Measurements from ENCODE around the gene OGFOD1. TPM values are rescaled to one million over a fixed set of nuclear protein-coding genes. Genes with fewer than 3 reads are reported as not detected.

The OGFOD1 gene
- total and polyA plus RNA-seq, 9 of the 15 experiments (the other 6 are each of a cell fraction or from before 2014, with no cell fraction given), result 60.4 to 134 (median 85.8) TPM

DNA sequence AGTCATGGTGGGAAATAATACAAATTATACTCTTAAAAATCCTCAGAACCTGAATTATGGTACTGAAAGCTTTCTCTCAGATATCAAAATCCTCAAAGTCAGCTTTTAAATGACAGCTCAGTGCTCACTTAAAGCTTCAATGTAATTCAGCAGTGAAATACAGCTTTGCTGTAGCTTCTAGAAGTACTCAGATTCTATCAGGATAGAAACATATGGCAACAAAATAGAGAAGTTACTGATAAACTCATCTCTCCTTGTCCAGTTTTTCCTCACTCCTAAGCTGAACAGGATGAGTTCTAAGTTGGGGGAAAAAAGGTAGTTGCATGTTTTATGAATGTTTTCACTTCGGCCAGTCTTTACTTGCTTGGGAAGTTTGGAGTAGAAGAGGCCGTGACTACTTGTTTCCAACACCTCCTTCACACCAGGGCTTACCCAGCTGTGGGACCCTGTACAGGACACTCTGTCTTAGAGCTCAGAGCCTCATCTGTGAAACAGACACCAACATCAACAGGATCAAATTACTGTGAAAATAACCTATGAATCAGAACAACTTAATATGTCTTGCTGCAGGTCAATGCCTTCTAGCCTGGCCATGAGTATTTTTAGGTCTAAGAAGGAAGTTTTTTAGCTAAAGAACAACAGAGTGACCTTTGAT lies 30.2 kb downstream of the OGFOD1 start (continued):
- 0 out of 2 replicates have a peak, but pooled peaks have one; percentile 60 for TF ChIP-seq ZNF766 (CRISPR knock-in tag; conservative IDR thresholded peaks at IDR 0.05)
- TF ChIP-seq NEUROD1 (IDR thresholded peaks at IDR 0.05; ENCODE audit: borderline replicate concordance, low read depth, low read length, partially characterized antibody), result no peak
- 0 out of 2 replicates have a peak, but pooled peaks have one; percentile 27 for TF ChIP-seq FOSL1 (tag; conservative IDR thresholded peaks at IDR 0.05)
- no peak for TF ChIP-seq JUNB (CRISPR knock-in tag; conservative IDR thresholded peaks at IDR 0.05)
- TF ChIP-seq, protein P1, sequence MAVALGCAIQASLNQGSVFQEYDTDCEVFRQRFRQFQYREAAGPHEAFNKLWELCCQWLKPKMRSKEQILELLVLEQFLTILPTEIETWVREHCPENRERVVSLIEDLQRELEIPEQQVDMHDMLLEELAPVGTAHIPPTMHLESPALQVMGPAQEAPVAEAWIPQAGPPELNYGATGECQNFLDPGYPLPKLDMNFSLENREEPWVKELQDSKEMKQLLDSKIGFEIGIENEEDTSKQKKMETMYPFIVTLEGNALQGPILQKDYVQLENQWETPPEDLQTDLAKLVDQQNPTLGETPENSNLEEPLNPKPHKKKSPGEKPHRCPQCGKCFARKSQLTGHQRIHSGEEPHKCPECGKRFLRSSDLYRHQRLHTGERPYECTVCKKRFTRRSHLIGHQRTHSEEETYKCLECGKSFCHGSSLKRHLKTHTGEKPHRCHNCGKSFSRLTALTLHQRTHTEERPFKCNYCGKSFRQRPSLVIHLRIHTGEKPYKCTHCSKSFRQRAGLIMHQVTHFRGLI (CRISPR knock-in tag; IDR thresholded peaks at IDR 0.05), result no peak
- TF ChIP-seq CBX8 (IDR thresholded peaks at IDR 0.05; ENCODE audit: borderline replicate concordance, extremely low read depth, low read depth, low read length, poor library complexity, severe bottlenecking), result no peak
- TF ChIP-seq, protein P2, sequence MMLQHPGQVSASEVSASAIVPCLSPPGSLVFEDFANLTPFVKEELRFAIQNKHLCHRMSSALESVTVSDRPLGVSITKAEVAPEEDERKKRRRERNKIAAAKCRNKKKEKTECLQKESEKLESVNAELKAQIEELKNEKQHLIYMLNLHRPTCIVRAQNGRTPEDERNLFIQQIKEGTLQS (IDR thresholded peaks at IDR 0.05), result no peak
- TF ChIP-seq, protein P2 (CRISPR knock-in tag; conservative IDR thresholded peaks at IDR 0.05), result no peak
- peak; percentile 83 for TF ChIP-seq MEIS2 (IDR thresholded peaks at IDR 0.05; ENCODE audit: partially characterized antibody)
- TF ChIP-seq, protein P3, sequence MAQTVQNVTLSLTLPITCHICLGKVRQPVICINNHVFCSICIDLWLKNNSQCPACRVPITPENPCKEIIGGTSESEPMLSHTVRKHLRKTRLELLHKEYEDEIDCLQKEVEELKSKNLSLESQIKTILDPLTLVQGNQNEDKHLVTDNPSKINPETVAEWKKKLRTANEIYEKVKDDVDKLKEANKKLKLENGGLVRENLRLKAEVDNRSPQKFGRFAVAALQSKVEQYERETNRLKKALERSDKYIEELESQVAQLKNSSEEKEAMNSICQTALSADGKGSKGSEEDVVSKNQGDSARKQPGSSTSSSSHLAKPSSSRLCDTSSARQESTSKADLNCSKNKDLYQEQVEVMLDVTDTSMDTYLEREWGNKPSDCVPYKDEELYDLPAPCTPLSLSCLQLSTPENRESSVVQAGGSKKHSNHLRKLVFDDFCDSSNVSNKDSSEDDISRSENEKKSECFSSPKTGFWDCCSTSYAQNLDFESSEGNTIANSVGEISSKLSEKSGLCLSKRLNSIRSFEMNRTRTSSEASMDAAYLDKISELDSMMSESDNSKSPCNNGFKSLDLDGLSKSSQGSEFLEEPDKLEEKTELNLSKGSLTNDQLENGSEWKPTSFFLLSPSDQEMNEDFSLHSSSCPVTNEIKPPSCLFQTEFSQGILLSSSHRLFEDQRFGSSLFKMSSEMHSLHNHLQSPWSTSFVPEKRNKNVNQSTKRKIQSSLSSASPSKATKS (CRISPR knock-in tag; IDR thresholded peaks at IDR 0.05), result no peak
- no peak for TF ChIP-seq CREB1 (IDR thresholded peaks at IDR 0.05)
- no peak for TF ChIP-seq CREB1 (CRISPR knock-in tag; IDR thresholded peaks at IDR 0.05)
- TF ChIP-seq DMBX1 (CRISPR knock-in tag; IDR thresholded peaks at IDR 0.05; ENCODE audit: borderline replicate concordance), result 0 out of 2 replicates have a peak, but pooled peaks have one; percentile 21
- peak; percentile 24; the same call in 1 of the 2 replicates for TF ChIP-seq MAFG (tag; conservative IDR thresholded peaks at IDR 0.05)
- TF ChIP-seq ZNF263 (CRISPR knock-in tag; IDR thresholded peaks at IDR 0.05; ENCODE audit: borderline replicate concordance), result no peak
- TF ChIP-seq STAT5B (CRISPR knock-in tag; IDR thresholded peaks at IDR 0.05), result no peak
- TF ChIP-seq NFXL1 (CRISPR knock-in tag; IDR thresholded peaks at IDR 0.05), result no peak
- TF ChIP-seq CBFA2T3 (IDR thresholded peaks at IDR 0.05), result peak; percentile 31; the same call in 1 of the 2 replicates
- no peak for TF ChIP-seq FOXA3 (CRISPR knock-in tag; conservative IDR thresholded peaks at IDR 0.05 in 1 of 2, IDR thresholded peaks at IDR 0.05 in 1 of 2)
- TF ChIP-seq, protein P4, sequence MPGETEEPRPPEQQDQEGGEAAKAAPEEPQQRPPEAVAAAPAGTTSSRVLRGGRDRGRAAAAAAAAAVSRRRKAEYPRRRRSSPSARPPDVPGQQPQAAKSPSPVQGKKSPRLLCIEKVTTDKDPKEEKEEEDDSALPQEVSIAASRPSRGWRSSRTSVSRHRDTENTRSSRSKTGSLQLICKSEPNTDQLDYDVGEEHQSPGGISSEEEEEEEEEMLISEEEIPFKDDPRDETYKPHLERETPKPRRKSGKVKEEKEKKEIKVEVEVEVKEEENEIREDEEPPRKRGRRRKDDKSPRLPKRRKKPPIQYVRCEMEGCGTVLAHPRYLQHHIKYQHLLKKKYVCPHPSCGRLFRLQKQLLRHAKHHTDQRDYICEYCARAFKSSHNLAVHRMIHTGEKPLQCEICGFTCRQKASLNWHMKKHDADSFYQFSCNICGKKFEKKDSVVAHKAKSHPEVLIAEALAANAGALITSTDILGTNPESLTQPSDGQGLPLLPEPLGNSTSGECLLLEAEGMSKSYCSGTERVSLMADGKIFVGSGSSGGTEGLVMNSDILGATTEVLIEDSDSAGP (CRISPR knock-in tag; IDR thresholded peaks at IDR 0.05), result no peak
- no peak for TF ChIP-seq CHD1 (IDR thresholded peaks at IDR 0.05; ENCODE audit: low read length)
- peak in 1 of 2 experiments; percentile 42; a peak in 1 of 4 replicates for TF ChIP-seq RCOR1 (IDR thresholded peaks at IDR 0.05; ENCODE audit: borderline replicate concordance in 1 of 2, low read depth in 2 of 2, low read length in 2 of 2)
